K562 (cell line): Measurements from ENCODE around the gene SORBS2. TPM values are rescaled to one million over a fixed set of nuclear protein-coding genes. Genes with fewer than 3 reads are reported as not detected.

Source experiments
- ATAC-seq: fragments of 200-7000 bp; cut with Tn5 transposase; 3 replicates; pipeline ENCODE4 v1.9.1; 2020; ENCODE audit warnings: moderate library complexity
- BruUV-seq: library from RNA; stranded (reverse); fragments of 400-500 nt; replicated peaks from 2 replicates; lab custom pipeline; 2021; lab: Mats Ljungman, UMichigan
- CTCF ChIA-PET: fragments of 300-600 bp; formaldehyde crosslinking; extraction: SDS; loops from one replicate; lab custom pipeline; 2021; ENCODE audit warnings: low intra/inter-chr PET ratio; lab: Yijun Ruan, JAX
- POLR2A ChIA-PET: fragments of 300-600, 350-650 bp; sonication (Branson Sonifier 250); formaldehyde crosslinking; extraction: SDS; loops from one replicate; lab custom pipeline; 2021; ENCODE audit warnings: antibody characterized with exemption, inconsistent platforms; lab: Yijun Ruan, JAX
- DNase-seq, 4 experiments: peaks; one replicate each; pipeline versions ENCODE4 v3.0.0 to v3.0.0-alpha.2; 2011 to 2018; ENCODE audit warnings: low spot score in 3 of 4, mixed read lengths in 3 of 4; ENCODE audit errors: extremely low read depth in 1 of 4
- FAIRE-seq: peaks from 2 replicates; lab custom pipeline; 2011; peaks lifted over from hg19 to GRCh38; lab: Jason Lieb, UNC
- H2AFZ ChIP-seq: 2 replicates; pipeline ENCODE4 v1.6.0; 2011; ENCODE audit warnings: low read depth, low read length, control low read depth, inconsistent platforms
- H3K27ac ChIP-seq: fragments of 200-600 bp; 3 replicates; pipeline ENCODE4 v1.8.0; 2011; ENCODE audit warnings: low read depth, mild to moderate bottlenecking, control low read depth, inconsistent platforms, low read length, moderate library complexity, mixed read lengths; ENCODE audit errors: extremely low read depth
- H3K27me3 ChIP-seq, 2 experiments: fragments of 300-600 bp in 1 of 2; 2 replicates in 1 of 2; 3 replicates in 1 of 2; pipeline versions ENCODE4 v1.6.0 to v1.8.0; 2011; ENCODE audit warnings: inconsistent platforms in 2 of 2, low read length in 2 of 2, mild to moderate bottlenecking in 1 of 2, mixed read lengths in 1 of 2, moderate library complexity in 1 of 2; ENCODE audit not compliant: control insufficient read depth in 2 of 2, insufficient read depth in 2 of 2
- H3K36me3 ChIP-seq: fragments of 300-600 bp; 3 replicates; pipeline ENCODE4 v1.8.0; 2011; ENCODE audit warnings: mild to moderate bottlenecking, low read length, inconsistent platforms; ENCODE audit not compliant: control insufficient read depth, insufficient read depth
- H3K4me1 ChIP-seq, 2 experiments: fragments of 200-600 bp in 1 of 2; replicated peaks in 1 of 2; 2 replicates in 1 of 2; 3 replicates in 1 of 2; pipeline versions ENCODE4 v1.5.1 to v1.8.0; 2011; ENCODE audit warnings: inconsistent platforms in 2 of 2, low read length in 2 of 2, mild to moderate bottlenecking in 1 of 2, mixed read lengths in 1 of 2, moderate library complexity in 1 of 2; ENCODE audit not compliant: control insufficient read depth in 2 of 2, insufficient read depth in 2 of 2
- H3K4me2 ChIP-seq: 2 replicates; pipeline ENCODE4 v1.6.1; 2011; ENCODE audit warnings: low read length, control low read depth, inconsistent platforms, mixed read lengths; ENCODE audit not compliant: insufficient read depth
- H3K4me3 ChIP-seq: fragments of 200-600 bp; sonication (generic), shearing (Covaris generic); 2 replicates; pipeline ENCODE4 v1.5.1; 2016; ENCODE audit warnings: control low read depth, inconsistent platforms
- H3K79me2 ChIP-seq: fragments of 200-600 bp; 3 replicates; pipeline ENCODE4 v1.8.0; 2011; ENCODE audit warnings: low read length, inconsistent platforms; ENCODE audit not compliant: control insufficient read depth, insufficient read depth
- H3K9ac ChIP-seq, 2 experiments: 2 replicates each; pipeline versions ENCODE4 v1.6.0 to v1.6.1; 2011; ENCODE audit warnings: low read depth in 2 of 2, low read length in 2 of 2, control low read depth in 1 of 2, inconsistent platforms in 1 of 2, mild to moderate bottlenecking in 1 of 2, mixed read lengths in 1 of 2; ENCODE audit not compliant: insufficient read depth in 1 of 2
- H3K9me1 ChIP-seq: one replicate; pipeline ENCODE4 v1.6.0; 2011; ENCODE audit warnings: inconsistent platforms, mild to moderate bottlenecking, low read length, moderate library complexity; ENCODE audit not compliant: control insufficient read depth, insufficient read depth
- H3K9me3 ChIP-seq: replicated peaks from 2 replicates; pipeline ENCODE4 v1.5.1; 2011; ENCODE audit warnings: low read depth, low read length, inconsistent platforms; ENCODE audit not compliant: control insufficient read depth, insufficient read depth
- H4K20me1 ChIP-seq: replicated peaks from 2 replicates; pipeline ENCODE4 v1.6.1; 2011; ENCODE audit warnings: low read length, inconsistent platforms, mixed read lengths; ENCODE audit not compliant: control insufficient read depth, insufficient read depth
- CEBPB ChIP-seq: fragments of 450-650 bp; IDR thresholded peaks from 2 replicates; pipeline ENCODE4 v1.6.1; 2016; ENCODE audit warnings: missing genetic modification characterization, missing compliant biosample characterization
- CXXC5 ChIP-seq: fragments of 250-450 bp; sonication (Bioruptor Pico); IDR thresholded peaks from 2 replicates; pipeline ENCODE4 v1.8.0; 2022; ENCODE audit warnings: inconsistent platforms, mild to moderate bottlenecking, moderate library complexity
- GTF2F1 ChIP-seq: IDR thresholded peaks from 2 replicates; pipeline ENCODE4 v1.6.1; 2011; ENCODE audit warnings: low read depth, low read length, improper control_type of control experiment
- HNRNPLL ChIP-seq: fragments of 200-400 bp; formaldehyde crosslinking; IDR thresholded peaks from 2 replicates; pipeline ENCODE4 v1.6.1; 2017; ENCODE audit warnings: low read length, low read depth, mild to moderate bottlenecking; ENCODE audit not compliant: poor library complexity, severe bottlenecking
- KLF13 ChIP-seq: fragments of 450-650 bp; IDR thresholded peaks from 2 replicates; pipeline ENCODE4 v1.6.1; 2016; ENCODE audit warnings: missing genetic modification characterization, low read depth, mild to moderate bottlenecking, missing compliant biosample characterization, moderate library complexity, borderline replicate concordance
- NFIC ChIP-seq: fragments of 450-650 bp; IDR thresholded peaks from 2 replicates; pipeline ENCODE4 v1.6.1; 2017; ENCODE audit warnings: mild to moderate bottlenecking, inconsistent platforms
- NFXL1 ChIP-seq: fragments of 450-650 bp; formaldehyde crosslinking; IDR thresholded peaks from 2 replicates; pipeline ENCODE4 v1.4.0; 2021; ENCODE audit warnings: mild to moderate bottlenecking
- NR2C2 ChIP-seq, 2 experiments: fragments of 200-800 bp in 1 of 2; sonication (Bioruptor generic) in 1 of 2; sonication (generic) in 1 of 2; formaldehyde crosslinking in 1 of 2; IDR thresholded peaks; 2 replicates each; pipeline versions ENCODE4 v1.6.1 to v1.8.0; 2016 to 2022; ENCODE audit warnings: mild to moderate bottlenecking in 1 of 2, missing compliant biosample characterization in 1 of 2, missing genetic modification characterization in 1 of 2, missing genetic modification reagents in 1 of 2
- PYGO2 ChIP-seq: fragments of 450-650 bp; IDR thresholded peaks from 2 replicates; pipeline ENCODE4 v1.6.1; 2016; ENCODE audit warnings: mild to moderate bottlenecking, missing genetic modification characterization, moderate library complexity, missing compliant biosample characterization
- SAP30 ChIP-seq: fragments of 200-600 bp; sonication (generic); IDR thresholded peaks from 2 replicates; pipeline ENCODE4 v1.6.1; 2012; ENCODE audit warnings: borderline replicate concordance, low read depth, mild to moderate bottlenecking, moderate library complexity, low read length, control low read depth, inconsistent platforms; ENCODE audit not compliant: insufficient read depth, poor library complexity, severe bottlenecking
- WHSC1 ChIP-seq: IDR thresholded peaks from one replicate; pipeline ENCODE4 v1.6.1; 2012; ENCODE audit warnings: low read length, control low read depth, inconsistent platforms
- YY1 ChIP-seq, 3 experiments: IDR thresholded peaks; 2 replicates each; pipeline ENCODE4 v1.6.1; 2011; ENCODE audit warnings: low read length in 2 of 3, mild to moderate bottlenecking in 2 of 3, moderate library complexity in 2 of 3, borderline replicate concordance in 1 of 3, control low read depth in 1 of 3, low read depth in 1 of 3; ENCODE audit not compliant: insufficient read depth in 3 of 3, insufficient replicate concordance in 2 of 3, control insufficient read depth in 1 of 3, insufficient read length in 1 of 3; ENCODE audit errors: extremely low read depth in 1 of 3
- ZNF644 ChIP-seq: fragments of 200-800 bp; sonication (Bioruptor generic); IDR thresholded peaks from 2 replicates; pipeline ENCODE4 v1.6.1; 2016; ENCODE audit warnings: low read depth, missing genetic modification characterization, missing compliant biosample characterization
- ZNF75A ChIP-seq: fragments of 450-650 bp; formaldehyde crosslinking; IDR thresholded peaks from 2 replicates; pipeline ENCODE4 v1.4.0; 2020; ENCODE audit warnings: mild to moderate bottlenecking
- WGBS: fragments of 100-300 bp; shearing (Covaris generic); methylation state at CpG from one replicate; pipeline ENCODE4 v1.1.6; 2016; ENCODE audit warnings: low coverage, mixed read lengths; ENCODE audit not compliant: insufficient coverage; ENCODE audit errors: missing lambda C conversion rate; 5-methylcytosine and 5-hydroxymethylcytosine counted together
- in situ Hi-C: fragments of 300-500 bp; cut with MboI; formaldehyde crosslinking; loops from 4 replicates; pipeline ENCODE4 v1.15.0; 2018; ENCODE audit warnings: inconsistent platforms, mixed read lengths
- intact Hi-C: fragments of 100-400 bp; cut with micrococcal nuclease; formaldehyde crosslinking; loops from 2 replicates; pipeline ENCODE4 v1.14.2; 2022
- polyA plus RNA-seq, 8 experiments: library from polyadenylated mRNA; depleted of rRNA in 4 of 8; stranded (reverse) in 5 of 8; unstranded in 3 of 8; fragments of >200 nt; fragmentation: Nextera tagmentation in 2 of 8; fragmentation: Illumina TruSeq in 1 of 8; extraction: Ambion mirVana in 2 of 8; extraction: Trizol in 1 of 8; gene quantifications; 2 replicates each; pipeline versions ENCODE4 v1.2.1 to v1.2.3, GENCODE V29; 2011 to 2014; ENCODE audit warnings: inconsistent platforms in 1 of 8, missing spikeins in 1 of 8
- total RNA-seq, 7 experiments: library from RNA; depleted of rRNA in 6 of 7; stranded (reverse); fragments of >200 nt in 6 of 7; fragmentation: Illumina TruSeq in 2 of 7; extraction: Trizol in 2 of 7; gene quantifications; 2 replicates each; pipeline versions ENCODE4 v1.2.1 to v1.2.3, GENCODE V29; 2011 to 2021; ENCODE audit warnings: low replicate concordance in 1 of 7
- TF ChIP-seq, protein P1 (sequence below): fragments of 450-650 bp; formaldehyde crosslinking; IDR thresholded peaks from 2 replicates; pipeline ENCODE4 v1.4.0; 2022; ENCODE audit warnings: mild to moderate bottlenecking, moderate library complexity
- TF ChIP-seq, protein P2 (sequence below): fragments of 150-350 bp; conservative IDR thresholded peaks from 2 replicates; pipeline ENCODE4 v1.6.1; 2014; ENCODE audit warnings: low read length

The SORBS2 gene
- total and polyA plus RNA-seq, 9 of the 15 experiments (the other 6 are each of a cell fraction or from before 2014, with no cell fraction given) = 0.29 TPM; not detected in 8

DNA sequence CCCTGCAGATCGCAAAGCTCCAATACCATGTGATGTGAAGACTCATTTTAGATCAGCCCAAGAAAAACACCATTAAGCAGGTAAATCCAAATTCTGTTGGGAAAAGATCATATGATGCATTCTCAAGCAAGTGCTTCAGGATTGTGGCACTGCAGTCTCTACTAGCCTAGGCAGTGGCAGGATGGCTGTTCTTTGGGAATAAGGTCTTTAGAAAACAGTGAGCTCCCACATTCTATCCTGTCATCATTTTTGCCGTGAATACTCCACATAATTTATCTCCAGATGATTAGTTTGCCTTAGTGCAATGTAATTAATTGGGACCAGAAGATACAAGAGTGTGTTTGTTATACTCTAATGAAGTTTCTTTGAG lies 18.9 kb downstream of the SORBS2 start:
- H3K27ac ChIP-seq = no peak overlapping the region
- FAIRE-seq = no peak
- peaks cover under 1 to 7% of the 10 kb centered on the region in 2 experiments; a peak in 4 of 5 replicates for H3K27me3 ChIP-seq
- no peak overlapping the region for H3K9ac ChIP-seq
- WGBS = 0% methylated on average over 2 of the region's 2 CpGs
- intact Hi-C loops = no loop called here
- H2AFZ ChIP-seq = no peak overlapping the region
- H3K4me2 ChIP-seq = no peak overlapping the region
- no peak for DNase-seq
- in situ Hi-C loops = no loop called here
- ChIA-PET POLR2A (no interaction called here), CTCF (no interaction called here)
- H3K79me2 ChIP-seq = no peaks in the 10 kb centered on the region
- no peaks in the 10 kb centered on the region for H3K36me3 ChIP-seq
- no TSS peak for BruUV-seq
- H3K4me3 ChIP-seq = no peak overlapping the region
- H3K4me1 ChIP-seq = no peaks in the 10 kb centered on the region
- no peaks in the 10 kb centered on the region for H4K20me1 ChIP-seq
- ATAC-seq = no peak
- H3K9me3 ChIP-seq = no peaks in the 10 kb centered on the region
- no peaks in the 10 kb centered on the region for H3K9me1 ChIP-seq
- no peak for TF ChIP-seq ZNF644 (tag)
- TF ChIP-seq CXXC5 (CRISPR knock-in tag) = no peak
- TF ChIP-seq GTF2F1 = no peak
- TF ChIP-seq, protein P1, sequence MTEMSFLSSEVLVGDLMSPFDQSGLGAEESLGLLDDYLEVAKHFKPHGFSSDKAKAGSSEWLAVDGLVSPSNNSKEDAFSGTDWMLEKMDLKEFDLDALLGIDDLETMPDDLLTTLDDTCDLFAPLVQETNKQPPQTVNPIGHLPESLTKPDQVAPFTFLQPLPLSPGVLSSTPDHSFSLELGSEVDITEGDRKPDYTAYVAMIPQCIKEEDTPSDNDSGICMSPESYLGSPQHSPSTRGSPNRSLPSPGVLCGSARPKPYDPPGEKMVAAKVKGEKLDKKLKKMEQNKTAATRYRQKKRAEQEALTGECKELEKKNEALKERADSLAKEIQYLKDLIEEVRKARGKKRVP (CRISPR knock-in tag) = no peak
- TF ChIP-seq ZNF75A (CRISPR knock-in tag) = no peak
- no peak for TF ChIP-seq NFIC
- TF ChIP-seq NR2C2 (CRISPR knock-in tag; IDR thresholded peaks at IDR 0.05) = no peak
- no peak for TF ChIP-seq NR2C2 (tag; IDR thresholded peaks at IDR 0.05)
- TF ChIP-seq SAP30 = no peak
- TF ChIP-seq, protein P2, sequence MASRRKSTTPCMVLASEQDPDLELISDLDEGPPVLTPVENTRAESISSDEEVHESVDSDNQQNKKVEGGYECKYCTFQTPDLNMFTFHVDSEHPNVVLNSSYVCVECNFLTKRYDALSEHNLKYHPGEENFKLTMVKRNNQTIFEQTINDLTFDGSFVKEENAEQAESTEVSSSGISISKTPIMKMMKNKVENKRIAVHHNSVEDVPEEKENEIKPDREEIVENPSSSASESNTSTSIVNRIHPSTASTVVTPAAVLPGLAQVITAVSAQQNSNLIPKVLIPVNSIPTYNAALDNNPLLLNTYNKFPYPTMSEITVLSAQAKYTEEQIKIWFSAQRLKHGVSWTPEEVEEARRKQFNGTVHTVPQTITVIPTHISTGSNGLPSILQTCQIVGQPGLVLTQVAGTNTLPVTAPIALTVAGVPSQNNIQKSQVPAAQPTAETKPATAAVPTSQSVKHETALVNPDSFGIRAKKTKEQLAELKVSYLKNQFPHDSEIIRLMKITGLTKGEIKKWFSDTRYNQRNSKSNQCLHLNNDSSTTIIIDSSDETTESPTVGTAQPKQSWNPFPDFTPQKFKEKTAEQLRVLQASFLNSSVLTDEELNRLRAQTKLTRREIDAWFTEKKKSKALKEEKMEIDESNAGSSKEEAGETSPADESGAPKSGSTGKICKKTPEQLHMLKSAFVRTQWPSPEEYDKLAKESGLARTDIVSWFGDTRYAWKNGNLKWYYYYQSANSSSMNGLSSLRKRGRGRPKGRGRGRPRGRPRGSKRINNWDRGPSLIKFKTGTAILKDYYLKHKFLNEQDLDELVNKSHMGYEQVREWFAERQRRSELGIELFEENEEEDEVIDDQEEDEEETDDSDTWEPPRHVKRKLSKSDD = no peak
- no peak for TF ChIP-seq PYGO2 (tag)
- no peak for TF ChIP-seq KLF13
- no peak for TF ChIP-seq HNRNPLL
- TF ChIP-seq CEBPB (tag) = no peak
- TF ChIP-seq NFXL1 = no peak
- no peak for TF ChIP-seq WHSC1
- no peak for TF ChIP-seq YY1 (IDR thresholded peaks at IDR 0.05; ENCODE audit: borderline replicate concordance in 1 of 3, control insufficient read depth in 1 of 3, extremely low read depth in 1 of 3, insufficient read depth in 3 of 3, insufficient read length in 1 of 3, insufficient replicate concordance in 2 of 3, low read depth in 1 of 3, low read length in 2 of 3)
